ENCODE measurements around the gene FHDC1. TPM values are rescaled to one million over a fixed set of nuclear protein-coding genes. Genes with fewer than 3 reads are reported as not detected.

Gene FHDC1
- total RNA-seq, 1 donor from 2014 or later = 3.7 TPM

GRCh38 chr4:152999346-153000075 is 63.4 kb downstream of the FHDC1 start:
- H3K4me1 ChIP-seq (ENCODE audit: control insufficient read depth in 3 of 3, insufficient read depth in 3 of 3, low read length in 3 of 3) = peaks cover 3 to 4% (median 3%) of the 10 kb centered on the region in 3 donors
- H3K9me3 ChIP-seq (ENCODE audit: control insufficient read depth in 3 of 3, low read length in 3 of 3) = no peaks in the 10 kb centered on the region
- H3K36me3 ChIP-seq (ENCODE audit: control insufficient read depth in 3 of 3, insufficient read depth in 3 of 3, low read length in 3 of 3) = no peaks in the 10 kb centered on the region
- no peak overlapping the region for H3K27ac ChIP-seq (ENCODE audit: low read depth, low read length)
- peaks cover 0 to 2% (median 0%) of the 10 kb centered on the region in 3 donors for H3K27me3 ChIP-seq (ENCODE audit: control insufficient read depth in 3 of 3, insufficient read depth in 3 of 3, low read length in 3 of 3)
- H3K4me3 ChIP-seq (ENCODE audit: low read length in 3 of 3) = no peak overlapping the region
- no peak overlapping the region for H3K9ac ChIP-seq (ENCODE audit: low read depth in 1 of 3, low read length in 3 of 3)

GRCh38 chr4:153000076-153000420 is 63.9 kb downstream of the FHDC1 start:
- H3K4me1 ChIP-seq (ENCODE audit: control insufficient read depth in 3 of 3, insufficient read depth in 3 of 3, low read length in 3 of 3) = peaks cover 3 to 4% (median 3%) of the 10 kb centered on the region in 3 donors
- H3K4me3 ChIP-seq (ENCODE audit: low read length in 3 of 3) = no peak overlapping the region
- peaks cover 0 to 2% (median 0%) of the 10 kb centered on the region in 3 donors for H3K27me3 ChIP-seq (ENCODE audit: control insufficient read depth in 3 of 3, insufficient read depth in 3 of 3, low read length in 3 of 3)
- H3K9me3 ChIP-seq (ENCODE audit: control insufficient read depth in 3 of 3, low read length in 3 of 3) = no peaks in the 10 kb centered on the region
- H3K9ac ChIP-seq (ENCODE audit: low read depth in 1 of 3, low read length in 3 of 3) = no peak overlapping the region
- H3K36me3 ChIP-seq (ENCODE audit: control insufficient read depth in 3 of 3, insufficient read depth in 3 of 3, low read length in 3 of 3) = no peaks in the 10 kb centered on the region
- H3K27ac ChIP-seq (ENCODE audit: low read depth, low read length) = no peak overlapping the region

DNA sequence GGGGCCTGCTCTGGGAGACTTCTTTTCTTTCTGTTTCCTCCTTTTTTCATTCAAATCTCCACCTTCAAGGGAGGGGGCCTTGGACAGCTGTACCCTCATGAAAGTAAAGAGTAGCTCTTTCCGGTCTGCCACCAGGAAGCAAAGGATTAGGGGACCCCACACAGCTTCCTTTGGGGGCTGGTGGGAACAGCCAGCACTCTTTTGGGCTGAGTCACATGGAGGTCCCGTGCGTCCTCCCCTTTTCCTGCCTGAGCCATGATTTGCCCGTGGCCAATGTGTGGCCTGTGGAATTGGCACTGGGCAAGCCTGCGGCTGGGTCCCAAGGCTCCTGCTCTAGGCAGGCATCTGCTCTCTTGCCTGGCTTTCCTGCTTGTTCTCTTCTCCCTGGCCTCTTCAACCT is 65.5 kb downstream of the FHDC1 start:
- Histone ChIP-seq H3K9me3 (ENCODE audit: control insufficient read depth in 3 of 3, low read length in 3 of 3) (no peaks in the 10 kb centered on the region), H3K27me3 (ENCODE audit: control insufficient read depth in 3 of 3, insufficient read depth in 3 of 3, low read length in 3 of 3) (peaks cover 0 to 3% (median 0%) of the 10 kb centered on the region in 3 donors), H3K4me3 (ENCODE audit: low read length in 3 of 3) (no peak overlapping the region), H3K4me1 (ENCODE audit: control insufficient read depth in 3 of 3, insufficient read depth in 3 of 3, low read length in 3 of 3) (peaks cover 0 to 3% (median 2%) of the 10 kb centered on the region in 3 donors), H3K27ac (ENCODE audit: low read depth, low read length) (no peak overlapping the region), H3K36me3 (ENCODE audit: control insufficient read depth in 3 of 3, insufficient read depth in 3 of 3, low read length in 3 of 3) (no peaks in the 10 kb centered on the region), H3K9ac (ENCODE audit: low read depth in 1 of 3, low read length in 3 of 3) (no peak overlapping the region)

GRCh38 chr4:153002110-153002509 is 66.0 kb downstream of the FHDC1 start:
- Histone ChIP-seq H3K9me3 (ENCODE audit: control insufficient read depth in 3 of 3, low read length in 3 of 3) (no peaks in the 10 kb centered on the region), H3K27ac (ENCODE audit: low read depth, low read length) (no peak overlapping the region), H3K4me3 (ENCODE audit: low read length in 3 of 3) (no peak overlapping the region), H3K27me3 (ENCODE audit: control insufficient read depth in 3 of 3, insufficient read depth in 3 of 3, low read length in 3 of 3) (peaks cover 0 to 3% (median 0%) of the 10 kb centered on the region in 3 donors), H3K36me3 (ENCODE audit: control insufficient read depth in 3 of 3, insufficient read depth in 3 of 3, low read length in 3 of 3) (no peaks in the 10 kb centered on the region), H3K4me1 (ENCODE audit: control insufficient read depth in 3 of 3, insufficient read depth in 3 of 3, low read length in 3 of 3) (peaks cover 0 to 3% (median 0%) of the 10 kb centered on the region in 3 donors), H3K9ac (ENCODE audit: low read depth in 1 of 3, low read length in 3 of 3) (no peak overlapping the region)

- Histone ChIP-seq H3K9me3 (ENCODE audit: control insufficient read depth in 3 of 3, low read length in 3 of 3) (no peaks in the 10 kb centered on the region), H3K36me3 (ENCODE audit: control insufficient read depth in 3 of 3, insufficient read depth in 3 of 3, low read length in 3 of 3) (no peaks in the 10 kb centered on the region), H3K4me1 (ENCODE audit: control insufficient read depth in 3 of 3, insufficient read depth in 3 of 3, low read length in 3 of 3) (peaks cover 0 to 3% (median 0%) of the 10 kb centered on the region in 3 donors), H3K27me3 (ENCODE audit: control insufficient read depth in 3 of 3, insufficient read depth in 3 of 3, low read length in 3 of 3) (peaks cover 0 to 3% (median 0%) of the 10 kb centered on the region in 3 donors), H3K4me3 (ENCODE audit: low read length in 3 of 3) (no peak overlapping the region), H3K9ac (ENCODE audit: low read depth in 1 of 3, low read length in 3 of 3) (no peak overlapping the region), H3K27ac (ENCODE audit: low read depth, low read length) (no peak overlapping the region)
Measured at GRCh38 chr4:153004081-153004850, 68.1 kb downstream of the FHDC1 start.

- H3K27ac ChIP-seq (ENCODE audit: low read depth, low read length) = no peak overlapping the region
- no peaks in the 10 kb centered on the region for H3K9me3 ChIP-seq (ENCODE audit: control insufficient read depth in 3 of 3, low read length in 3 of 3)
Measured at GRCh38 chr4:153005899-153006381, 69.8 kb downstream of the FHDC1 start.

GRCh38 chr4:153008578-153009199 is 72.6 kb downstream of the FHDC1 start:
- Histone ChIP-seq H3K4me1 (ENCODE audit: control insufficient read depth in 3 of 3, insufficient read depth in 3 of 3, low read length in 3 of 3) (peaks cover 0 to 3% (median 0%) of the 10 kb centered on the region in 3 donors), H3K27ac (ENCODE audit: low read depth, low read length) (no peak overlapping the region), H3K36me3 (ENCODE audit: control insufficient read depth in 3 of 3, insufficient read depth in 3 of 3, low read length in 3 of 3) (no peaks in the 10 kb centered on the region), H3K9me3 (ENCODE audit: control insufficient read depth in 3 of 3, low read length in 3 of 3) (no peaks in the 10 kb centered on the region), H3K9ac (ENCODE audit: low read depth in 1 of 3, low read length in 3 of 3) (no peak overlapping the region), H3K27me3 (ENCODE audit: control insufficient read depth in 3 of 3, insufficient read depth in 3 of 3, low read length in 3 of 3) (peaks cover 0 to 3% (median 0%) of the 10 kb centered on the region in 3 donors), H3K4me3 (ENCODE audit: low read length in 3 of 3) (no peak overlapping the region)

More at GRCh38 chr4:153005899-153006381, 69.8 kb downstream of the FHDC1 start:
- no peak overlapping the region for H3K9ac ChIP-seq (ENCODE audit: low read depth in 1 of 3, low read length in 3 of 3)
- H3K27me3 ChIP-seq (ENCODE audit: control insufficient read depth in 3 of 3, insufficient read depth in 3 of 3, low read length in 3 of 3) = peaks cover 0 to 3% (median 0%) of the 10 kb centered on the region in 3 donors
- no peaks in the 10 kb centered on the region for H3K36me3 ChIP-seq (ENCODE audit: control insufficient read depth in 3 of 3, insufficient read depth in 3 of 3, low read length in 3 of 3)
- peaks cover 0 to 3% (median 0%) of the 10 kb centered on the region in 3 donors for H3K4me1 ChIP-seq (ENCODE audit: control insufficient read depth in 3 of 3, insufficient read depth in 3 of 3, low read length in 3 of 3)
- no peak overlapping the region for H3K4me3 ChIP-seq (ENCODE audit: low read length in 3 of 3)

DNA sequence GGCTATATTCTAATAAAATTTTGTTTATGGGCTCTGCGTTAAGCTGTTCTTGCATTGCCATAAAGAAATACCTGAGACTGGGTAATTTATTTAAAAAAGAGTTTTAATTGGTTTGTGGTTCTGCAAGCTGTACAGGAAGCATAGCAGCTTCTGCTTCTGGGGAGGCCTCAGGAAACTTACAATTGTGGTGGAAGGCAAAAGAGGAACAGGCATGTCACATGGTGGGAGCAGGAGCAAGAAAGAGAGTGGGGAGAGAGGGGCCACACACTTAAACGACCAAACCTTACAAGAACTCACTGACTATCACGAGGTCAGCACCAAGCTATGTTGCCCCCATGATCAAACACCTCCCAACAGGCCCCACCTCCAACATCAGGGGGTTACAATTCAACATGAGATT is 74.0 kb downstream of the FHDC1 start:
- Histone ChIP-seq H3K4me1 (ENCODE audit: control insufficient read depth in 3 of 3, insufficient read depth in 3 of 3, low read length in 3 of 3) (peaks cover 0 to 3% (median 0%) of the 10 kb centered on the region in 3 donors), H3K27me3 (ENCODE audit: control insufficient read depth in 3 of 3, insufficient read depth in 3 of 3, low read length in 3 of 3) (peaks cover 0 to 3% (median 0%) of the 10 kb centered on the region in 3 donors), H3K36me3 (ENCODE audit: control insufficient read depth in 3 of 3, insufficient read depth in 3 of 3, low read length in 3 of 3) (no peaks in the 10 kb centered on the region), H3K9ac (ENCODE audit: low read depth in 1 of 3, low read length in 3 of 3) (no peak overlapping the region), H3K4me3 (ENCODE audit: low read length in 3 of 3) (no peak overlapping the region), H3K9me3 (ENCODE audit: control insufficient read depth in 3 of 3, low read length in 3 of 3) (no peaks in the 10 kb centered on the region), H3K27ac (ENCODE audit: low read depth, low read length) (no peak overlapping the region)

GRCh38 chr4:153013202-153013977 is 77.3 kb downstream of the FHDC1 start:
- no peak overlapping the region for H3K4me3 ChIP-seq (ENCODE audit: low read length in 3 of 3)
- H3K9ac ChIP-seq (ENCODE audit: low read depth in 1 of 3, low read length in 3 of 3) = no peak overlapping the region
- H3K27me3 ChIP-seq (ENCODE audit: control insufficient read depth in 3 of 3, insufficient read depth in 3 of 3, low read length in 3 of 3) = no peaks in the 10 kb centered on the region
- H3K4me1 ChIP-seq (ENCODE audit: control insufficient read depth in 3 of 3, insufficient read depth in 3 of 3, low read length in 3 of 3) = no peaks in the 10 kb centered on the region
- H3K27ac ChIP-seq (ENCODE audit: low read depth, low read length) = no peak overlapping the region
- H3K36me3 ChIP-seq (ENCODE audit: control insufficient read depth in 3 of 3, insufficient read depth in 3 of 3, low read length in 3 of 3) = no peaks in the 10 kb centered on the region
- no peaks in the 10 kb centered on the region for H3K9me3 ChIP-seq (ENCODE audit: control insufficient read depth in 3 of 3, low read length in 3 of 3)
